H1 (cell line): Measurements from ENCODE around the gene PGAP2. TPM values are rescaled to one million over a fixed set of nuclear protein-coding genes. Genes with fewer than 3 reads are reported as not detected.

Experiments
- CTCF ChIA-PET: fragments of 300-600 bp; sonication (Branson Sonifier 250); formaldehyde crosslinking; loops from one replicate; lab custom pipeline; 2021; ENCODE audit not compliant: partially characterized antibody; lab: Charles Lee
- POLR2A ChIA-PET: fragments of 300-600 bp; sonication (Branson Sonifier 250); formaldehyde crosslinking; loops from one replicate; lab custom pipeline; 2021; ENCODE audit warnings: inconsistent platforms; ENCODE audit not compliant: partially characterized antibody; lab: Charles Lee
- DNase-seq, 2 experiments: peaks; one replicate each; pipeline versions ENCODE4 v3.0.0 to v3.0.0-alpha.2; 2010 to 2022; ENCODE audit warnings: low spot score in 2 of 2, low read depth in 1 of 2, mixed read lengths in 1 of 2
- FAIRE-seq: peaks from 2 replicates; lab custom pipeline; 2011; peaks lifted over from hg19 to GRCh38; lab: Jason Lieb, UNC
- H2AFZ ChIP-seq: 2 replicates; pipeline ENCODE4 v1.8.1; 2012; ENCODE audit warnings: low read length, inconsistent platforms
- H2AK5ac ChIP-seq: 2 replicates; pipeline ENCODE4 v1.6.1; 2013; ENCODE audit warnings: low read depth, low read length
- H2BK120ac ChIP-seq: replicated peaks from 2 replicates; pipeline ENCODE3; 2013; ENCODE audit warnings: low read depth, low read length, inconsistent platforms
- H2BK12ac ChIP-seq: 2 replicates; pipeline ENCODE4 v1.6.1; 2013; ENCODE audit warnings: low read depth, low read length
- H2BK15ac ChIP-seq: 2 replicates; pipeline ENCODE4 v1.6.1; 2013; ENCODE audit warnings: low read length
- H2BK20ac ChIP-seq: 2 replicates; pipeline ENCODE4 v1.6.1; 2013; ENCODE audit warnings: low read length
- H2BK5ac ChIP-seq: 2 replicates; pipeline ENCODE4 v1.6.1; 2013; ENCODE audit warnings: low read depth, low read length
- H3K14ac ChIP-seq: 2 replicates; pipeline ENCODE4 v1.6.1; 2013; ENCODE audit warnings: inconsistent platforms; ENCODE audit not compliant: insufficient read length
- H3K18ac ChIP-seq: 2 replicates; pipeline ENCODE4 v1.6.1; 2013; ENCODE audit warnings: low read length; ENCODE audit errors: extremely low read depth
- H3K23ac ChIP-seq: 2 replicates; pipeline ENCODE4 v1.6.1; 2013; ENCODE audit warnings: inconsistent platforms; ENCODE audit not compliant: insufficient read length
- H3K23me2 ChIP-seq: 2 replicates; pipeline ENCODE4 v1.6.1; 2013; ENCODE audit warnings: low read depth, low read length
- H3K27ac ChIP-seq: 2 replicates; pipeline ENCODE4 v1.6.1; 2011; ENCODE audit warnings: low read depth, low read length, inconsistent platforms
- H3K27me3 ChIP-seq, 4 experiments: replicated peaks in 1 of 4; 1 replicate in 1 of 4; 2 replicates in 3 of 4; pipeline versions ENCODE4 v1.6.1 to v1.8.1; 2011 to 2013; ENCODE audit warnings: low read length in 3 of 4, mild to moderate bottlenecking in 3 of 4, inconsistent platforms in 2 of 4, mixed read lengths in 2 of 4, moderate library complexity in 1 of 4; ENCODE audit not compliant: control insufficient read depth in 3 of 4, insufficient read depth in 3 of 4; ENCODE audit errors: extremely low read depth in 1 of 4
- H3K36me3 ChIP-seq, 4 experiments: 2 replicates each; pipeline versions ENCODE4 v1.6.1 to v1.8.1; 2011 to 2013; ENCODE audit warnings: mild to moderate bottlenecking in 4 of 4, low read length in 3 of 4, moderate library complexity in 2 of 4, control low read depth in 1 of 4, inconsistent platforms in 1 of 4; ENCODE audit not compliant: insufficient read depth in 4 of 4, control insufficient read depth in 2 of 4
- H3K4ac ChIP-seq: replicated peaks from 2 replicates; pipeline ENCODE3; 2013; ENCODE audit warnings: low read length, low read depth, mixed read lengths, inconsistent platforms; ENCODE audit not compliant: insufficient read length
- H3K4me1 ChIP-seq, 4 experiments: replicated peaks in 1 of 4; 1 replicate in 1 of 4; 2 replicates in 3 of 4; pipeline versions ENCODE4 v1.6.1 to v1.8.1; 2011 to 2013; ENCODE audit warnings: low read length in 3 of 4, inconsistent platforms in 2 of 4, mixed read lengths in 1 of 4; ENCODE audit not compliant: insufficient read depth in 4 of 4, control insufficient read depth in 3 of 4
- H3K4me2 ChIP-seq, 2 experiments: 2 replicates each; pipeline versions ENCODE4 v1.6.1 to v1.8.1; 2011 to 2013; ENCODE audit warnings: low read depth in 2 of 2, low read length in 2 of 2, control low read depth in 1 of 2, inconsistent platforms in 1 of 2, mild to moderate bottlenecking in 1 of 2; ENCODE audit not compliant: insufficient read depth in 1 of 2
- H3K4me3 ChIP-seq, 4 experiments: fragments of 200-600, 300-600 bp in 1 of 4; sonication (generic), shearing (Covaris generic), sonication (Bioruptor Twin) in 1 of 4; 2 replicates each; pipeline versions ENCODE4 v1.5.1 to v1.8.1; 2011 to 2016; ENCODE audit warnings: low read length in 4 of 4, low read depth in 3 of 4, control low read depth in 2 of 4, inconsistent platforms in 2 of 4, mild to moderate bottlenecking in 2 of 4, mixed read lengths in 1 of 4, moderate library complexity in 1 of 4; ENCODE audit not compliant: insufficient read depth in 2 of 4; ENCODE audit errors: extremely low read depth in 1 of 4
- H3K56ac ChIP-seq: replicated peaks from 2 replicates; pipeline ENCODE3; 2013; ENCODE audit warnings: low read depth, mild to moderate bottlenecking, mixed read lengths, low read length, inconsistent platforms; ENCODE audit not compliant: insufficient read length
- H3K79me1 ChIP-seq: 2 replicates; pipeline ENCODE4 v1.6.1; 2013; ENCODE audit warnings: low read depth, low read length, control low read depth
- H3K79me2 ChIP-seq, 2 experiments: 2 replicates each; pipeline versions ENCODE4 v1.6.1 to v1.8.1; 2012 to 2013; ENCODE audit warnings: low read length in 2 of 2, mild to moderate bottlenecking in 2 of 2, inconsistent platforms in 1 of 2; ENCODE audit not compliant: insufficient read depth in 2 of 2, control insufficient read depth in 1 of 2
- H3K9ac ChIP-seq, 4 experiments: replicated peaks in 1 of 4; 1 replicate in 1 of 4; 2 replicates in 3 of 4; pipeline versions ENCODE4 v1.6.1 to v1.8.1; 2011 to 2013; ENCODE audit warnings: low read depth in 3 of 4, low read length in 3 of 4, control low read depth in 2 of 4, mild to moderate bottlenecking in 2 of 4, moderate library complexity in 2 of 4, inconsistent platforms in 1 of 4; ENCODE audit errors: extremely low read depth in 1 of 4
- H3K9me3 ChIP-seq, 2 experiments: 2 replicates each; pipeline versions ENCODE4 v1.6.1 to v1.8.1; 2012 to 2013; ENCODE audit warnings: mild to moderate bottlenecking in 2 of 2, moderate library complexity in 2 of 2, control low read depth in 1 of 2, inconsistent platforms in 1 of 2, low read depth in 1 of 2, low read length in 1 of 2, mixed read lengths in 1 of 2; ENCODE audit not compliant: insufficient read depth in 2 of 2
- H4K20me1 ChIP-seq, 2 experiments: replicated peaks in 1 of 2; 2 replicates each; pipeline versions ENCODE3 to v1.8.1; 2011 to 2013; ENCODE audit warnings: inconsistent platforms in 2 of 2, low read length in 2 of 2, mild to moderate bottlenecking in 1 of 2; ENCODE audit not compliant: insufficient read depth in 2 of 2, control insufficient read depth in 1 of 2
- H4K5ac ChIP-seq: 2 replicates; pipeline ENCODE4 v1.6.1; 2013; ENCODE audit warnings: low read length, low read depth, mixed read lengths, inconsistent platforms; ENCODE audit not compliant: insufficient read length
- H4K8ac ChIP-seq: 2 replicates; pipeline ENCODE4 v1.8.0; 2013; ENCODE audit warnings: mild to moderate bottlenecking, moderate library complexity, low read length, inconsistent platforms; ENCODE audit not compliant: insufficient read depth; ENCODE audit errors: extremely low read depth
- H4K91ac ChIP-seq: replicated peaks from 2 replicates; pipeline ENCODE3; 2013; ENCODE audit warnings: low read length, mixed read lengths, inconsistent platforms; ENCODE audit not compliant: insufficient read length
- CREB1 ChIP-seq: IDR thresholded peaks from 2 replicates; pipeline ENCODE4 v1.6.1; 2012; ENCODE audit warnings: inconsistent platforms
- GABPA ChIP-seq: IDR thresholded peaks from 2 replicates; pipeline ENCODE4 v1.6.1; 2011; ENCODE audit warnings: mild to moderate bottlenecking, low read length, moderate library complexity, borderline replicate concordance; ENCODE audit not compliant: insufficient read depth
- HDAC6 ChIP-seq: IDR thresholded peaks from one replicate; pipeline ENCODE4 v1.7.1; 2012; ENCODE audit warnings: low read depth, mild to moderate bottlenecking, inconsistent platforms, low read length, moderate library complexity
- RBBP5 ChIP-seq: IDR thresholded peaks from 2 replicates; pipeline ENCODE4 v1.7.1; 2012; ENCODE audit warnings: low read depth, mild to moderate bottlenecking, inconsistent platforms, low read length, moderate library complexity, borderline replicate concordance
- RFX5 ChIP-seq: IDR thresholded peaks from 2 replicates; pipeline ENCODE4 v1.6.1; 2011; ENCODE audit warnings: low read depth, low read length, improper control_type of control experiment, borderline replicate concordance
- SIRT6 ChIP-seq: IDR thresholded peaks from one replicate; pipeline ENCODE4 v1.7.1; 2012; ENCODE audit warnings: low read length, inconsistent platforms
- SP4 ChIP-seq: IDR thresholded peaks from 2 replicates; pipeline ENCODE4 v1.6.1; 2012; ENCODE audit warnings: low read length, inconsistent platforms
- TBP ChIP-seq: IDR thresholded peaks from 2 replicates; pipeline ENCODE4 v1.6.1; 2011; ENCODE audit warnings: low read depth, low read length, improper control_type of control experiment
- TCF12 ChIP-seq: IDR thresholded peaks from 2 replicates; pipeline ENCODE4 v1.6.1; 2011; ENCODE audit warnings: low read depth, mild to moderate bottlenecking, low read length
- ZNF274 ChIP-seq: IDR thresholded peaks from 2 replicates; pipeline ENCODE4 v1.7.0; 2012; ENCODE audit warnings: low read length, borderline replicate concordance; ENCODE audit errors: extremely low read depth
- WGBS, 2 experiments: shearing (Covaris generic) in 1 of 2; methylation state at CpG; one replicate each; pipeline versions ENCODE4 v1.1.6 to v1.1.7; 2013 to 2015; ENCODE audit warnings: low lambda C conversion rate in 2 of 2, mixed read lengths in 2 of 2, inconsistent platforms in 1 of 2, low coverage in 1 of 2, missing lambda C conversion rate in 1 of 2; ENCODE audit not compliant: insufficient replicate concordance in 2 of 2, insufficient coverage in 1 of 2, insufficient read length in 1 of 2; ENCODE audit errors: extremely low coverage in 1 of 2, missing lambda C conversion rate in 1 of 2; 5-methylcytosine and 5-hydroxymethylcytosine counted together
- polyA plus RNA-seq, 7 experiments: library from polyadenylated mRNA; depleted of rRNA in 3 of 7; stranded (reverse) in 5 of 7; unstranded in 2 of 7; fragments of >200 nt in 5 of 7; fragments of 200-250 nt in 2 of 7; gene quantifications; 1 replicate in 5 of 7; 2 replicates in 1 of 7; 4 replicates in 1 of 7; pipeline versions ENCODE4 v1.2.1 to v1.2.3, GENCODE V29; 2011 to 2013; ENCODE audit warnings: missing spikeins in 2 of 7, mixed read lengths in 2 of 7
- total RNA-seq: library from RNA; stranded (reverse); fragmentation: NEBNext Ultra II Directional; extraction: Animal tissue kit (Norgen Biotek cat#: 25700); gene quantifications from 2 replicates; pipeline ENCODE4 v1.2.1, GENCODE V29; 2021
- TF ChIP-seq, protein P1 (sequence below): IDR thresholded peaks from 2 replicates; pipeline ENCODE4 v1.6.1; 2011; ENCODE audit warnings: low read length, improper control_type of control experiment
- TF ChIP-seq, protein P2 (sequence below): IDR thresholded peaks from 2 replicates; pipeline ENCODE4 v1.6.1; 2012; ENCODE audit warnings: inconsistent platforms
- TF ChIP-seq, protein P3 (sequence below): IDR thresholded peaks from 2 replicates; pipeline ENCODE4 v1.6.1; 2011; ENCODE audit warnings: low read depth, mild to moderate bottlenecking, low read length; ENCODE audit not compliant: insufficient read depth

Gene PGAP2
- total and polyA plus RNA-seq, 2 of the 8 experiments (the other 6 are each of a cell fraction or from before 2014, with no cell fraction given) = 56.5 to 106 TPM

DNA sequence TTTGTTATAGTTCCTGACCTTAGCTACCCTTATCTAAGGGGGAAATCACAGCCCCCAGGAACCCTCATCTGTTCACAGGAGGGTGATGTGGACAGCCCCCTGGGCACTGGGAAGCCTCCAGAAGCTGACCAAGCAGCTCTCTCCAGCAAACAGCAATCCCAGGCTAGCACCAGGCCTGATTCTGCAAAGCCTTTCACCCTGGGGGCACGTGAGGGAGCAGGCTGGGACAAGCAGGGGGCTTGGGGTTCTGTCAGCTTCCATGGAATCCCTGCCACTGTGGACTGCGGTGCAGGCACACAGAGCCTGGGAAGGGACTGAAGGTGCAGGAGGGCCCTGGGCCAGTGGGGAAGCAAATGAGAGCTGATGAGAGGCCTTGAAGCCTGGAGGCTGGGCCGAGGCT lies 2.1 kb downstream of the PGAP2 start:
- WGBS, 2 experiments = 91% methylated on average over 3 of the region's 3 CpGs; no CpG with 5 or more reads in 1 of the 2 experiments
- Histone ChIP-seq H3K27me3 (no peaks in the 10 kb centered on the region), H2BK120ac (no peak overlapping the region), H2BK15ac (no peak overlapping the region)
- TF ChIP-seq TBP = no peak
- no peak for TF ChIP-seq RBBP5
- TF ChIP-seq, protein P1, sequence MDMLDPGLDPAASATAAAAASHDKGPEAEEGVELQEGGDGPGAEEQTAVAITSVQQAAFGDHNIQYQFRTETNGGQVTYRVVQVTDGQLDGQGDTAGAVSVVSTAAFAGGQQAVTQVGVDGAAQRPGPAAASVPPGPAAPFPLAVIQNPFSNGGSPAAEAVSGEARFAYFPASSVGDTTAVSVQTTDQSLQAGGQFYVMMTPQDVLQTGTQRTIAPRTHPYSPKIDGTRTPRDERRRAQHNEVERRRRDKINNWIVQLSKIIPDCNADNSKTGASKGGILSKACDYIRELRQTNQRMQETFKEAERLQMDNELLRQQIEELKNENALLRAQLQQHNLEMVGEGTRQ = no peak
- TF ChIP-seq, protein P2, sequence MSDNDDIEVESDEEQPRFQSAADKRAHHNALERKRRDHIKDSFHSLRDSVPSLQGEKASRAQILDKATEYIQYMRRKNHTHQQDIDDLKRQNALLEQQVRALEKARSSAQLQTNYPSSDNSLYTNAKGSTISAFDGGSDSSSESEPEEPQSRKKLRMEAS = no peak
- TF ChIP-seq CREB1 = no peak
- no peak for TF ChIP-seq SIRT6
- TF ChIP-seq, protein P3, sequence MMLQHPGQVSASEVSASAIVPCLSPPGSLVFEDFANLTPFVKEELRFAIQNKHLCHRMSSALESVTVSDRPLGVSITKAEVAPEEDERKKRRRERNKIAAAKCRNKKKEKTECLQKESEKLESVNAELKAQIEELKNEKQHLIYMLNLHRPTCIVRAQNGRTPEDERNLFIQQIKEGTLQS = no peak
- TF ChIP-seq TCF12 = no peak
- TF ChIP-seq GABPA = no peak
- TF ChIP-seq HDAC6 = no peak
- no peak for TF ChIP-seq SP4
- TF ChIP-seq ZNF274 = no peak
- TF ChIP-seq RFX5 = no peak
- TF ChIP-seq, all 59 proteins: peak for 0
- H2BK20ac ChIP-seq = no peak overlapping the region
- peaks cover 0 to 2% of the 10 kb centered on the region in 2 experiments for H4K20me1 ChIP-seq
- no peak overlapping the region for H2AFZ ChIP-seq
- no peaks in the 10 kb centered on the region for H3K9me3 ChIP-seq
- no peak overlapping the region for H3K23ac ChIP-seq
- H3K79me2 ChIP-seq = peaks cover 0 to 5% of the 10 kb centered on the region in 2 experiments; a peak in 2 of 4 replicates
- no peak overlapping the region for H2BK12ac ChIP-seq
- no peak overlapping the region for H3K27ac ChIP-seq
- DNase-seq (no peak), FAIRE-seq (no peak)
- H2BK5ac ChIP-seq = no peak overlapping the region
- H3K4me2 ChIP-seq = no peak overlapping the region
- no peak overlapping the region for H3K14ac ChIP-seq
- no peak overlapping the region for H3K4ac ChIP-seq
- H3K4me1 ChIP-seq = peaks cover 0 to 8% (median 5%) of the 10 kb centered on the region in 4 experiments; a peak in 5 of 7 replicates
- H3K23me2 ChIP-seq = no peaks in the 10 kb centered on the region; the same call in 1 of the 2 replicates
- POLR2A ChIA-PET = interaction anchor here (0.6 to 4.3 kb wide), 4 partner anchors 9 to 18 kb away, joined by 3 to 32 read pairs (median 4); no protein-coding TSS in a partner anchor
- no peak overlapping the region for H2AK5ac ChIP-seq
- H3K36me3 ChIP-seq = no peaks in the 10 kb centered on the region
- peaks cover 4% of the 10 kb centered on the region for H3K79me1 ChIP-seq
- H3K9ac ChIP-seq = no peak overlapping the region
- no peak overlapping the region for H4K8ac ChIP-seq
- H3K56ac ChIP-seq = no peak overlapping the region
- no peak overlapping the region for H3K18ac ChIP-seq
- no peak overlapping the region for H3K4me3 ChIP-seq
- no peak overlapping the region for H4K91ac ChIP-seq
- no peak overlapping the region for H4K5ac ChIP-seq
- CTCF ChIA-PET = interaction anchor here (0.6 to 10.8 kb wide), 15 partner anchors 10 to 263 kb away, joined by 3 to 81 read pairs (median 6); partner anchors contain the start of genes NUP98 and STIM1
